HEK293 (cell line): ENCODE results near the gene CFAP58.

Experiments used
- ATF2 ChIP-seq: fragments of 450-650 bp; formaldehyde crosslinking; IDR thresholded peaks from 2 replicates; pipeline ENCODE4 v1.5.1; 2016; ENCODE audit warnings: missing biosample characterization, missing genetic modification characterization, low read depth
- CTCF ChIP-seq: fragments of 450-650 bp; formaldehyde crosslinking; IDR thresholded peaks from 2 replicates; pipeline ENCODE4 v1.5.1; 2016; ENCODE audit warnings: missing biosample characterization, missing genetic modification characterization
- FEZF1 ChIP-seq: fragments of 450-650 bp; formaldehyde crosslinking; IDR thresholded peaks from 2 replicates; pipeline ENCODE4 v1.5.1; 2016; ENCODE audit warnings: missing biosample characterization, missing genetic modification characterization
- PRDM1 ChIP-seq: fragments of 450-650 bp; formaldehyde crosslinking; IDR thresholded peaks from 2 replicates; pipeline ENCODE4; 2016; ENCODE audit warnings: missing biosample characterization, missing genetic modification characterization
- SETDB1 ChIP-seq: IDR thresholded peaks from one replicate; pipeline ENCODE4 v1.6.1; 2017; ENCODE audit warnings: mild to moderate bottlenecking, low read length, moderate library complexity, mixed read lengths; ENCODE audit not compliant: insufficient read length
- ZNF114 ChIP-seq: fragments of 450-650 bp; formaldehyde crosslinking; IDR thresholded peaks from 2 replicates; pipeline ENCODE4 v1.5.0; 2017; ENCODE audit warnings: missing biosample characterization, missing genetic modification characterization
- ZNF24 ChIP-seq: fragments of 450-650 bp; formaldehyde crosslinking; IDR thresholded peaks from 2 replicates; pipeline ENCODE4 v1.5.1; 2016; ENCODE audit warnings: missing biosample characterization, missing genetic modification characterization
- ZNF488 ChIP-seq: fragments of 450-650 bp; formaldehyde crosslinking; IDR thresholded peaks from 2 replicates; pipeline ENCODE4 v1.5.1; 2016; ENCODE audit warnings: missing biosample characterization, missing genetic modification characterization
- ZNF629 ChIP-seq: fragments of 450-650 bp; formaldehyde crosslinking; IDR thresholded peaks from 2 replicates; pipeline ENCODE4 v1.5.1; 2017; ENCODE audit warnings: missing biosample characterization, missing genetic modification characterization

- no peak for TF ChIP-seq FEZF1 (tag by site-specific recombination)
- TF ChIP-seq PRDM1 (tag by site-specific recombination), result no peak
- TF ChIP-seq CTCF (tag by site-specific recombination), result no peak
- no peak for TF ChIP-seq ZNF629 (tag by site-specific recombination)
- no peak for TF ChIP-seq SETDB1
- TF ChIP-seq ZNF24 (tag by site-specific recombination), result no peak
- no peak for TF ChIP-seq ZNF114
- TF ChIP-seq ATF2 (tag by site-specific recombination), result no peak
- TF ChIP-seq ZNF488, result no peak
Observed at GRCh38 chr10:104440221-104440620, 86.6 kb downstream of the CFAP58 start.
